ENCODE data around the gene IQCC.
"Not testable (repeated sequence)": the region's sequence is repeated elsewhere in the genome, so short reads cannot be mapped to it uniquely, and the experiment has no call there.

IQCC gene

GRCh38 chr1:32205401-32206370 lies at the start of gene IQCC:
Gene IQCC, plus strand, starts transcription at chr1:32205671. Its CDS starts 11 bp downstream, at chr1:32205682.
- DNase-seq (ENCODE audit: low spot score), result peak; percentile 93

DNA sequence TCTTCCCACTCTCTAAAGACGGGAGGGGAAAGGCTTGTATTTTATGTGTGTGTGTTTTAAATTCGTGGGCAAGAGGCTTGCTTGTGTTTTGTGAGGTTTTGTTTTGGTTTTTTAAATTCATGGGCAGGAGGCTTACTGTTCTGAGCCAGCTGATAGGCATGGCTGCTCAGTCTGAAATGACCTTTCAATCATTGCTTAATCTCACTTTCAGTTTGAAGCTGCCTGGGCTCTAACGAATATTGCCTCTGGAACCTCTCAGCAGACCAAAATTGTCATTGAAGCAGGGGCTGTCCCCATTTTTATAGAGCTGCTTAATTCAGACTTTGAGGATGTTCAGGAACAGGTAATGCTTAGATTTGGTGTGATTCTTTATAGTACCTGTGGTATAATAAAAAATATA lies 46.3 kb upstream of the IQCC start:
- no peak for DNase-seq (ENCODE audit: low spot score)

GRCh38 chr1:32163405-32163804 lies 42.1 kb upstream of the IQCC start:
- DNase-seq (ENCODE audit: low spot score), result no peak

GRCh38 chr1:32165633-32166032 lies 39.8 kb upstream of the IQCC start:
- not testable (repeated sequence) for DNase-seq (ENCODE audit: low spot score)

GRCh38 chr1:32170991-32171390 lies 34.5 kb upstream of the IQCC start:
- DNase-seq (ENCODE audit: low spot score), result no peak

DNA sequence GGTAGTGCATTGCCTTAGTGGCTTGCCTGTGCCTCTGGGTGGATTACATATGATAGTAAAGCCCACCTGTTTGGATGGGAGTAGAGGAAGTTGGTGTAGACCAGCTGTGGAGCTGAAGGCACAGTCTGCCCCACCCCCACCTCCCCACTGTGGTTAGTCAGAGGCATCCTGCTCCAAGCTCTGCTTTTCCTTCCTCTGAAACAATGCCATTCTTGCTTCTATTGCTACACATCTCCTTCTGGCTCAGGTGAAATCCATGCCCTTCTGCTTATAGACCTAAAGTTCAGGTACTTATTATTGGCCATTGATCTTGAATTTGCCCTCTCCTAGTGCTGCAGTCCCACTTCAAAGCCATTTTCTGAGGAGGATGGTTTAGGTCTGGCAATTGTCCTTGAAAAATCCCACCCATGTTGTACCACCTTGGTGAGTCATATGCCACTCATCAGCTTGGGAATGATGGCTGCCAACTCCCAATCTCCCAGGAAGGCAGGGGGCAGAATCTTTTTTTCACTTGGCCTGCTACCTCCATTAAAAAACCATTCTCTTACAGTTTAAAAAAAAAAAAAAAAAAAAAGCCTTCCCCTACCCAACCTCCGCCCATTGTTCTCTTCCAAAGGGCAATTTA lies 32.7 kb upstream of the IQCC start:
- DNase-seq (ENCODE audit: low spot score), result no peak

GRCh38 chr1:32178380-32179192 lies 26.9 kb upstream of the IQCC start:
- DNase-seq (ENCODE audit: low spot score), result no peak

GRCh38 chr1:32179193-32179442 lies 26.4 kb upstream of the IQCC start:
- no peak for DNase-seq (ENCODE audit: low spot score)

- DNase-seq (ENCODE audit: low spot score), result peak; percentile 92
Observed at GRCh38 chr1:32179443-32180185, 25.9 kb upstream of the IQCC start, which contains the start of gene TXLNA. Gene TXLNA, plus strand, starts transcription at chr1:32179675. Its CDS starts 671 bp downstream, at chr1:32180346.

GRCh38 chr1:32180186-32181060 lies 25.0 kb upstream of the IQCC start:
- peak; percentile 43 for DNase-seq (ENCODE audit: low spot score)

DNA sequence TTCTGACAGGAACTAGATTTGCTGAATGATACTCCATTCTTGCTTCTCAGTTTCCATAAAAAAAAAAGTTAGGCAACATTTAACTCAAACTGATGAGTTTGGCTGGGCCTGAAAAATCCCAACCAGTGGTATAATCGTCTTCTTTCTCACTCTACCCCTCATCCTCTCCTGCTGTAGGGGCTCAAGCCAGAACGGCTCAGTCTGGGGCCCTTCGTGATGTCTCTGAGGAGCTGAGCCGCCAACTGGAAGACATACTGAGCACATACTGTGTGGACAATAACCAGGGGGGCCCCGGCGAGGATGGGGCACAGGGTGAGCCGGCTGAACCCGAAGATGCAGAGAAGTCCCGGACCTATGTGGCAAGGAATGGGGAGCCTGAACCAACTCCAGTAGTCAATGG lies 24.4 kb upstream of the IQCC start:
- DNase-seq (ENCODE audit: low spot score), result no peak

GRCh38 chr1:32181563-32181962 lies 23.9 kb upstream of the IQCC start:
- DNase-seq (ENCODE audit: low spot score), result no peak

DNA sequence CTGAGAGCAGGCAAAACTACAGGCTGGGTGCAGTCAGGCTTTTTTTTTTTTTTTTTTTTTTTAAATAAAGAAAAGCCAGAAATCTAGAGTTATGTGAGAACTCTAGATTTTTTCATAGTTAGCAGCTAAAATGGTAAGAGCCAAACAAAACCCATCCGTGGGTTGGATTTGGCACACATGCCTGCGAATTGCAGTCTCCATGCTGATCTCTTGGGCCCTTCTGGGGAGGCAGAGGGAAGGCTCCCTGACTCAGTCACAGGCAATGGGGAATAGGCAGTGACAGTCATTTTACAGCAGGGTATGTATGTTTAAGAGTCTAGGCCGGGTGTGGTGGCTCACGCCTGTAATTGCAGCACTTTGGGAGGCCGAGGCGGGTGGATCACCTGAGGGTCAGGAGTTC lies 23.4 kb upstream of the IQCC start:
- DNase-seq (ENCODE audit: low spot score), result no peak

GRCh38 chr1:32184650-32185049 lies 20.8 kb upstream of the IQCC start:
- no peak for DNase-seq (ENCODE audit: low spot score)

DNA sequence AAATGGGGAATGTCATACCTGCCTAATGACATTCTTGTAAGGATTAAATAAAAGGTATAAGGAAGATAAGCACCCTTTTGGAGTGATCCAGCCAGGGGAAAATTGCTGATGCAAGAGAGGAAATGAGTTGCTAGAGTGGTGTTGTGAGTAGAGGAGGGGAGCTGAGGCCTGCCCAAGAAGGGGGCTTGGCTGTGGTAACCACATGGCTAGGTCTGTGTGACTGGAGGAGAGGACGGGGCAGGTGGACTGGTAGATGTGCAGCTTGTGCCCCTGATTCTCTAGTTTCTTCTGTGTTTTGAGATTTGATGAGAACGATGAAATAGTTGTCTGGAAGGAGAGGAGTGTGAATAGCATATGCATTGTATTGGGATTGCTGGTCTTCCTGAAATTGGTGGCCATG lies 19.4 kb upstream of the IQCC start:
- no peak for DNase-seq (ENCODE audit: low spot score)

GRCh38 chr1:32186491-32186890 lies 19.0 kb upstream of the IQCC start:
- DNase-seq (ENCODE audit: low spot score), result no peak

GRCh38 chr1:32187850-32188249 lies 17.6 kb upstream of the IQCC start:
- no peak for DNase-seq (ENCODE audit: low spot score)

DNA sequence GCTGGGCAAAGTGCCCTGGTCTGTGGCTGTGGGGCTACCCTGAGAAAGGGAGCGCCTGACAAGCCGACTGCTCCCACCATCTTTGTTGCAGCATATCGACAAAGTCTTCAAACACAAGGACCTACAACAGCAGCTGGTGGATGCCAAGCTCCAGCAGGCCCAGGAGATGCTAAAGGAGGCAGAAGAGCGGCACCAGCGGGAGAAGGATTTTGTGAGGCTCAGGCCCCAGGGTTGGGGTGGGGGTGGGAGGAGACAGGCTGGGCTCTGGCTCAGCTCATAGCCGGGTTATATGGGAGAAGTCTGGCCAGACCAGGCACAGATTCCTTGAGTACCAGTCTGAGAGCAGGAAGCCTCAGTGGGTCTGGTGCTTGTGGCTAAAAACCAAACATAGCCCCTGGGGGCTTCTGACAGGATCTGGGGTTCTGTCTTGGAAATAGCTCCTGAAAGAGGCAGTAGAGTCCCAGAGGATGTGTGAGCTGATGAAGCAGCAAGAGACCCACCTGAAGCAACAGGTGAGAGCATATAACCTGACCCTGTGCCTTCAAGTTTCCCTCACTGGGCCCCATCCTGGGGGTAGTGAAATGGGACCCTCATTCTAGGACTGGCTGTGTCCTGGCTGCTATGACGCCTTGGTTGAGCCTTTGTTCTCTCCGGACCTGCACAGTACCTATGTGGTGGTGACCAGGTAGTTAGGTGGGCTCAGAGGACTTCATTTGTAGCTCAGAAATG lies 13.1 kb upstream of the IQCC start:
- DNase-seq (ENCODE audit: low spot score), result no peak

GRCh38 chr1:32194984-32195383 lies 10.5 kb upstream of the IQCC start:
- no peak for DNase-seq (ENCODE audit: low spot score)

GRCh38 chr1:32195531-32195930 lies 9.9 kb upstream of the IQCC start:
- DNase-seq (ENCODE audit: low spot score), result no peak

Measured in Ammon's horn (tissue), 1 donor.